Tibial nerve (tissue), 4 donors: ENCODE results near the gene FBLN1. TPM values are rescaled to one million over a fixed set of nuclear protein-coding genes. Genes with fewer than 3 reads are reported as not detected.

Experiments used
- DNase-seq, 2 donors: peaks; one replicate each; pipeline ENCODE4 v3.0.0-alpha.2; 2019; ENCODE audit warnings: low spot score in 2 of 2
- H3K27ac ChIP-seq, 4 donors: fragments of 200-600 bp; sonication (generic) in 3 of 4; one replicate each; pipeline ENCODE4 v1.5.1; 2017 to 2019; ENCODE audit warnings: mild to moderate bottlenecking in 1 of 4
- H3K27me3 ChIP-seq, 2 donors: fragments of 200-600 bp; sonication (generic) in 1 of 2; one replicate each; pipeline versions ENCODE4 v1.5.1 to v1.6.0; 2017 to 2019
- H3K36me3 ChIP-seq, 3 donors: fragments of 200-600 bp; sonication (generic); one replicate each; pipeline ENCODE4 v1.5.1; 2018 to 2019
- H3K4me1 ChIP-seq, 4 donors: fragments of 200-600 bp; sonication (generic) in 3 of 4; one replicate each; pipeline ENCODE4 v1.5.1; 2017 to 2019
- H3K4me3 ChIP-seq, 4 donors: fragments of 200-600 bp; sonication (generic) in 3 of 4; one replicate each; pipeline ENCODE4 v1.5.1; 2017 to 2019; ENCODE audit warnings: mild to moderate bottlenecking in 1 of 4, moderate library complexity in 1 of 4
- H3K9me3 ChIP-seq, 4 donors: fragments of 200-600 bp; sonication (generic) in 3 of 4; one replicate each; pipeline ENCODE4 v1.5.1; 2017 to 2019
- EP300 ChIP-seq, 2 donors: sonication (generic); formaldehyde crosslinking; IDR thresholded peaks; one replicate each; pipeline ENCODE4 v1.6.1; 2017; ENCODE audit warnings: antibody characterized with exemption in 2 of 2, mild to moderate bottlenecking in 1 of 2
- POLR2A ChIP-seq, 2 donors: fragments of 450-650 bp; IDR thresholded peaks; one replicate each; pipeline ENCODE4 v1.6.1; 2017; ENCODE audit warnings: antibody characterized with exemption in 2 of 2, mild to moderate bottlenecking in 2 of 2, moderate library complexity in 2 of 2
- WGBS, 2 donors: methylation state at CpG; one replicate each; pipeline ENCODE4 v1.1.5; 2018; 5-methylcytosine and 5-hydroxymethylcytosine counted together
- total RNA-seq, 4 donors: library from RNA; depleted of rRNA; stranded (reverse); fragments of >200 nt; gene quantifications; one replicate each; pipeline ENCODE4 v1.1.0, GENCODE V29; 2016
- TF ChIP-seq, protein P1 (sequence below), 5 experiments: fragments of 200-600 bp in 3 of 5; fragments of 450-650 bp in 2 of 5; sonication (generic) in 3 of 5; IDR thresholded peaks; one replicate each; pipeline ENCODE4 v1.5.1; 2016 to 2019; ENCODE audit warnings: antibody characterized with exemption in 5 of 5, mild to moderate bottlenecking in 3 of 5, moderate library complexity in 2 of 5

FBLN1 gene
- total RNA-seq, 4 donors from 2014 or later = 172 to 1,145 (median 351) TPM

DNA sequence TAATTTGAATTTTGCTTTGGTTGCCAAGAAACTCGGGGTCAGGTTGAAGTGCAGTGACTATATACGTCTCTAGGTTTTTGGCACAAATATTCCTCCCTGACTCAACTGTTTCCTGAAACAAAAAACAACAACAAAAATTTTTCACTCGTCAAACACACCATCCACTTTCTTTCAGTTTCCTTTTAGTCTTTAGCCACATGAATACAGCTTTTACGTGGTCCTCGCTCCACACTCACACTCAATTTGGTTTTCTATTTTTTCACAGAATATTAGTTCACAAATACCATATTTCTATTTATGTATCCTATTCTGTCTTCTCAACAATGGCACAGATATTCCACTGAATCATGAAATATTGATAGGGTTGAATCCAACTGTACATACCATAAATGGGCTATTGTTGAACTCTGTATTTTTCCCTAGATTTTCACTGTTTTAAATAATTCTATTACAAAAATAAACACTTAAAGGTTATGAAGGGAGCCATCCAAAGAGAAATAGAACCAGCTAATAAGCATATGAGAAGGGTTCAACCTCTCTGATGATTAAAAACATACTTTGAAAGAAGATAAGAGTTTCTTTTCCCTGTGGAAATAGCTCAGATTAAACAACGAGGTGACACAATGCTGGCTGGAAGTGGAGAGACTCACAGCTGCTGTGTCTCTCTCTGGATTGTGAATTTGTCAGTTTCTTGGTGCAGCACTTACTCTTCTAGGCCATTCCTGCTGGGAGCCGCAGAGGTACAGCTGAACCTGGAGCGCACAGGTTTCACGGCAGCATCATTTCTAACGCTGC is 5.1 kb upstream of the FBLN1 start:
- peaks cover 0 to 22% (median under 1%) of the 10 kb centered on the region in 4 donors for H3K4me1 ChIP-seq
- 45 to 49% methylated on average over 10 of the region's 10 CpGs for WGBS, 2 donors
- no peaks in the 10 kb centered on the region for H3K36me3 ChIP-seq
- peak overlapping the region in 1 of 4 donors; percentile 8 for H3K27ac ChIP-seq
- no peaks in the 10 kb centered on the region for H3K9me3 ChIP-seq
- no peak for TF ChIP-seq EP300 (IDR thresholded peaks at IDR 0.05)
- TF ChIP-seq, protein P1, sequence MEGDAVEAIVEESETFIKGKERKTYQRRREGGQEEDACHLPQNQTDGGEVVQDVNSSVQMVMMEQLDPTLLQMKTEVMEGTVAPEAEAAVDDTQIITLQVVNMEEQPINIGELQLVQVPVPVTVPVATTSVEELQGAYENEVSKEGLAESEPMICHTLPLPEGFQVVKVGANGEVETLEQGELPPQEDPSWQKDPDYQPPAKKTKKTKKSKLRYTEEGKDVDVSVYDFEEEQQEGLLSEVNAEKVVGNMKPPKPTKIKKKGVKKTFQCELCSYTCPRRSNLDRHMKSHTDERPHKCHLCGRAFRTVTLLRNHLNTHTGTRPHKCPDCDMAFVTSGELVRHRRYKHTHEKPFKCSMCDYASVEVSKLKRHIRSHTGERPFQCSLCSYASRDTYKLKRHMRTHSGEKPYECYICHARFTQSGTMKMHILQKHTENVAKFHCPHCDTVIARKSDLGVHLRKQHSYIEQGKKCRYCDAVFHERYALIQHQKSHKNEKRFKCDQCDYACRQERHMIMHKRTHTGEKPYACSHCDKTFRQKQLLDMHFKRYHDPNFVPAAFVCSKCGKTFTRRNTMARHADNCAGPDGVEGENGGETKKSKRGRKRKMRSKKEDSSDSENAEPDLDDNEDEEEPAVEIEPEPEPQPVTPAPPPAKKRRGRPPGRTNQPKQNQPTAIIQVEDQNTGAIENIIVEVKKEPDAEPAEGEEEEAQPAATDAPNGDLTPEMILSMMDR (IDR thresholded peaks at IDR 0.05) = no peak
- no peak for TF ChIP-seq POLR2A (IDR thresholded peaks at IDR 0.05)
- peaks cover 0 to 12% of the 10 kb centered on the region in 2 donors for H3K27me3 ChIP-seq
- H3K4me3 ChIP-seq = no peak overlapping the region
- DNase-seq = no peak

DNA sequence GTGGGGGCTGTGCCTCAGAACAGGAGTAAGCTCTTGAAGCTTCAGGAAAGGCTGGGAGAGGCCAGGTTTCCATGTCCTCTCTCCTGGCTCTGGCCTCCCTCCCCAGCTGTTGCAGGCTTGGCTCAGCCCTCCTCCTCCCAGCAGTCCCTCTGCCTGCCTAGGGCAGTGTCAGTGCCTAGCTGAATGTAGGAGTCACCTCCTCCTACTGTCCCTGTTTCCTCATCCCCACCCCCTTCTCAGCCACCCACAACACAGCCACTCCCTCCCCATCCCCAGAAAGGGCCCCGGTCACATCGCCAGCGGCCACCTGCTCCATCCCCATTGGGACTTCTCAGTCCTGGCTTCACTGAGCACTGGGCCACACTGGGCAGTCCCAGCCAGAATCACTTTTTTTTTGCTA is 2.9 kb upstream of the FBLN1 start:
- Histone ChIP-seq H3K4me3 (no peak overlapping the region), H3K27me3 (peaks cover 0 to 29% of the 10 kb centered on the region in 2 donors), H3K27ac (no peak overlapping the region), H3K36me3 (no peaks in the 10 kb centered on the region), H3K4me1 (peaks cover 0 to 37% (median 8%) of the 10 kb centered on the region in 4 donors), H3K9me3 (no peaks in the 10 kb centered on the region)
- TF ChIP-seq POLR2A (IDR thresholded peaks at IDR 0.05) (no peak), EP300 (IDR thresholded peaks at IDR 0.05) (no peak)
- TF ChIP-seq, protein P1 (IDR thresholded peaks at IDR 0.05) = no peak
- WGBS, 2 donors = 94 to 97% methylated on average over 3 of the region's 3 CpGs
- no peak for DNase-seq

- H3K27ac ChIP-seq = peak overlapping the region; percentile 12 to 82 (median 74)
- DNase-seq = no peak
- H3K36me3 ChIP-seq = no peaks in the 10 kb centered on the region
- H3K9me3 ChIP-seq = no peaks in the 10 kb centered on the region
- peaks cover 0 to 44% (median 8%) of the 10 kb centered on the region in 4 donors for H3K4me1 ChIP-seq
- TF ChIP-seq EP300 (IDR thresholded peaks at IDR 0.05) (no peak), POLR2A (IDR thresholded peaks at IDR 0.05) (no peak)
- TF ChIP-seq, protein P1 (IDR thresholded peaks at IDR 0.05) = no peak
- peak overlapping the region; percentile 38 to 64 (median 40) for H3K4me3 ChIP-seq
- 20 to 31% methylated on average over 14 to 49 of the region's 53 CpGs for WGBS, 2 donors
- H3K27me3 ChIP-seq = peaks cover 0 to 46% of the 10 kb centered on the region in 2 donors
Measured at GRCh38 chr22:45503050-45503815, 550 bp downstream of the FBLN1 start.

DNA sequence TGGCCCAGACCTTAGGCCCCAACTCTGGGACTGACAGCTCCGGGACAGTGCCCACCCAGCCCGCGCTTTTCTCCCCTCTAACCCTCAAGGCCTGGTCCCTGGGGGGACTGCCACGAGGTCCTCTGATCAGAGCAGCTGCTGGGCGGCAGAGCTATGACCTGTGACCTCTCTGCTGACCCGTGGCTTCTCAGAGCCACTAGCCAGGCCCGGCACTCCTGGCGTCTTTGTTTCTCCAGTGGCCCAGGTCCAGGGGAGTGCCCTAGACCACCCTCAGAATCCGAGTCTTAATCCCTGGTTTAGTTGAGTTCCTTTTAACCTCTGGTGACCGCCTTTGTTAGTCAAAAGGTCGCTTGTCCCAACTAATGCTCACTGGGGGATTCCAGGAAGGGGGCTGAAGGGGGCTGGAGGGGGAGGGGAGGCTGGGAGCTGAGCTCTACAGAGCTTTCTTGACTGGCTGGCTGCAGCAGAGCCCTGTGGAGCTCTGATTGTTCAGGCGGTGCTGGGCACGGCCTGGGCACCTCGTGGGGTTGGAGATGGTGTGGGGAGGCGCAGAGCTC is 1.2 kb downstream of the FBLN1 start:
- Histone ChIP-seq H3K27me3 (peaks cover 0 to 50% of the 10 kb centered on the region in 2 donors), H3K36me3 (no peaks in the 10 kb centered on the region), H3K27ac (peak overlapping the region; percentile 12 to 82 (median 74)), H3K4me1 (peaks cover 0 to 44% (median 8%) of the 10 kb centered on the region in 4 donors), H3K4me3 (peak overlapping the region; percentile 38 to 64 (median 40)), H3K9me3 (no peaks in the 10 kb centered on the region)
- 29 to 33% methylated on average over 11 to 12 of the region's 15 CpGs for WGBS, 2 donors
- DNase-seq = no peak
- TF ChIP-seq POLR2A (IDR thresholded peaks at IDR 0.05) = no peak
- TF ChIP-seq, protein P1 (IDR thresholded peaks at IDR 0.05) = no peak
- TF ChIP-seq EP300 (IDR thresholded peaks at IDR 0.05) = no peak
